ENCODE data around the gene RNF43.

Gene RNF43

GRCh38 chr17:58390884-58391283 is 26.4 kb downstream of the RNF43 start:
- no peak for TF ChIP-seq CTCF (IDR thresholded peaks at IDR 0.05; ENCODE audit: insufficient read depth, low read length)
- TF ChIP-seq SPI1 (IDR thresholded peaks at IDR 0.05; ENCODE audit: borderline replicate concordance, low read depth), result no peak
- no peak for TF ChIP-seq POLR2AphosphoS5 (IDR thresholded peaks at IDR 0.05; ENCODE audit: low read depth)
- TF ChIP-seq REST (IDR thresholded peaks at IDR 0.05; ENCODE audit: insufficient replicate concordance, low read depth), result no peak
- TF ChIP-seq GABPA (IDR thresholded peaks at IDR 0.05; ENCODE audit: low read depth), result no peak
- no peak for DNase-seq (ENCODE audit: low read depth in 1 of 2, low spot score in 1 of 2)
- Histone ChIP-seq H3K27ac (replicated peaks) (no peak overlapping the region), H3K27me3 (ENCODE audit: insufficient read depth, poor library complexity, severe bottlenecking) (no peaks in the 10 kb centered on the region), H3K4me3 (replicated peaks; ENCODE audit: insufficient read depth, low read length) (no peak overlapping the region)

- TF ChIP-seq REST (IDR thresholded peaks at IDR 0.05; ENCODE audit: insufficient replicate concordance, low read depth), result no peak
- TF ChIP-seq GABPA (IDR thresholded peaks at IDR 0.05; ENCODE audit: low read depth), result no peak
- no peak for TF ChIP-seq SPI1 (IDR thresholded peaks at IDR 0.05; ENCODE audit: borderline replicate concordance, low read depth)
- no peak for TF ChIP-seq CTCF (IDR thresholded peaks at IDR 0.05; ENCODE audit: insufficient read depth, low read length)
- no peak for TF ChIP-seq POLR2AphosphoS5 (IDR thresholded peaks at IDR 0.05; ENCODE audit: low read depth)
- H3K4me3 ChIP-seq (replicated peaks; ENCODE audit: insufficient read depth, low read length), result no peak overlapping the region
- no peaks in the 10 kb centered on the region for H3K27me3 ChIP-seq (ENCODE audit: insufficient read depth, poor library complexity, severe bottlenecking)
- DNase-seq (ENCODE audit: low read depth in 1 of 2, low spot score in 1 of 2), result no peak
- H3K27ac ChIP-seq (replicated peaks), result no peak overlapping the region
Measured at GRCh38 chr17:58388302-58389190, 28.8 kb downstream of the RNF43 start.

GRCh38 chr17:58387834-58388233 is 29.5 kb downstream of the RNF43 start:
- no peak for DNase-seq (ENCODE audit: low read depth in 1 of 2, low spot score in 1 of 2)
- H3K27me3 ChIP-seq (ENCODE audit: insufficient read depth, poor library complexity, severe bottlenecking), result no peaks in the 10 kb centered on the region
- TF ChIP-seq REST (IDR thresholded peaks at IDR 0.05; ENCODE audit: insufficient replicate concordance, low read depth), result no peak
- no peak for TF ChIP-seq POLR2AphosphoS5 (IDR thresholded peaks at IDR 0.05; ENCODE audit: low read depth)
- TF ChIP-seq CTCF (IDR thresholded peaks at IDR 0.05; ENCODE audit: insufficient read depth, low read length), result no peak
- no peak for TF ChIP-seq SPI1 (IDR thresholded peaks at IDR 0.05; ENCODE audit: borderline replicate concordance, low read depth)
- no peak for TF ChIP-seq GABPA (IDR thresholded peaks at IDR 0.05; ENCODE audit: low read depth)

More at GRCh38 chr17:58387834-58388233, 29.5 kb downstream of the RNF43 start:
- H3K4me3 ChIP-seq (replicated peaks; ENCODE audit: insufficient read depth, low read length), result no peak overlapping the region
- no peak overlapping the region for H3K27ac ChIP-seq (replicated peaks)
